CD4-positive, alpha-beta T cell treated with Interleukin-17A for 4 hours (primary cell): Measurements from ENCODE around the gene OPRD1.
A peak's percentile ranks its signal among the peaks of the same experiment; 100 is the strongest.

ENCODE experiments used
- DNase-seq: peaks from one replicate; pipeline ENCODE4 v3.0.0-alpha.2; 2020; ENCODE audit warnings: mixed read lengths

The OPRD1 gene

GRCh38 chr1:28914228-28915030 is 102.5 kb downstream of the OPRD1 start, which contains the start of gene EPB41:
EPB41 (plus strand) TSS chr1:28914569; CDS start chr1:28987438, 72,869 bp downstream.
- peak; percentile 98 for DNase-seq

- DNase-seq: peak; percentile 68
Observed at GRCh38 chr1:28915031-28915895, 103.3 kb downstream of the OPRD1 start.

- peak; percentile 49 for DNase-seq
Observed at GRCh38 chr1:28917757-28918118, 105.8 kb downstream of the OPRD1 start.
